GOT3 (cell line): ENCODE results near the gene ABCC9.
"Not testable (repeated sequence)": the region's sequence is repeated elsewhere in the genome, so short reads cannot be mapped to it uniquely, and the experiment has no call there.

Source experiments
- DNase-seq: peaks from one replicate; lab custom pipeline; 2025; ENCODE audit warnings: mixed read lengths; lab: John Stamatoyannopoulos, UW

ABCC9 gene

DNA sequence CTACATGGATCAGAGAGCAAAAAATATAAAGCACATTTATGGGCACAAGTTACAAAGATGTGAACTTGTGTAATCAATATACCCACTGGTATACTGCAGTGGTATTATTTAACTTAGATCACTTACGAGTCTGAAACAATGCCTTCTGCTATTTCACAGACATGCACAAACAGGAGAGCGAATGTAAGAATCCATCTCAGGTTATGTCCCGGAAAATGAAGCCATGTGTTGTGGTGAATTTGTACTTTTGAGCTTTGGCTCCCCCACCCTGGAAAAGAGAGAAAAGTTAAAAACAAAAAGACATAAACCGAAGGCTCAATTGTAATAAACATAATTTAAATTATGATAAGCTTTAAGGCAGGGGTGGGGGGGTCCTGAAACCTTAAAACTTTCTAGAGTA lies 7.6 kb downstream of the ABCC9 start:
- no peak for DNase-seq

DNA sequence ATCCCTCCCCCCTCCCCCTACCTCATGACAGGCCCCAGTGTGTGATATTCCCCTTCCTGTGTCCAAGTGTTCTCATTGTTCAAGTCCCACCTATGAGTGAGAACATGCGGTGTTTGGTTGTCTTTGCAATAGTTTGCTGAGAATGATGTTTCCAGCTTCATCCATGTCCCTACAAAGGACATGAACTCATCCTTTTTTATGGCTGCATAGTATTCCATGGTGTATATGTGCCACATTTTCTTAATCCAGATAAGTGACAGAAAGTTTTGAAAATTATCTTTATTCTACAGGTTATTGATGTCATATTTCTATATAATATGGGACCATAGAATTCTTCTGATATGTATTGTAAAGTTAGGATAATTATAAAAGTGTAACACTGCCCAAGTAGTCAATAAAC lies 11.3 kb downstream of the ABCC9 start:
- DNase-seq, result not testable (repeated sequence)

DNA sequence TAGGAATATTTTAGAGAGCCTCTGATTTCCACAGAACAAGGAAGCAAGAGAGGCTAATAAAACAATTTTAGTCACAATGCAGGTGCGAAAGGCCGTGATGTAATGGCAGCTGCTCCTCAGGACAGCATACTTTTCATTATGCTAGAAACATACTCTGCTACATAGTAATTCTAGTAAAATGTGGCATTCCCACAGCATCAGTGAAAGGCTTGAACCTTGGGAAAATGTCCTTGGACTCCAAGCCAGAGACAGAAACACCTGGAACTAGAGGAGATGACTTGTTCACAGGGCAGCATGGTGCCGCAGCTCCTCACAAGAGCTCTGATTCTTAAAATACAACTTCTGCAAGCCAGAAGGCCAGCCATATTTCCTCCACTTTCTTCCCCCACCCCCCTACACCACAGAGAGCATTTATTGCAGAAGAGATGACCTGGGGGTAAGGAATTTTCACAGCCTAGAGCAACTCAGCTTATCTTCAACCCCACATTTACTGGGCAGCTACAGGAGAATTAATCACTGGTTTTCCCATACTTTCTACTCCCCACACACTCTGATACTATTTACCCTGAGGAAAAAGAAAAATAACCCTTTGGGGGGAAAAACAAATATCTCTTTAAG lies 15.8 kb downstream of the ABCC9 start:
- DNase-seq, result no peak

DNA sequence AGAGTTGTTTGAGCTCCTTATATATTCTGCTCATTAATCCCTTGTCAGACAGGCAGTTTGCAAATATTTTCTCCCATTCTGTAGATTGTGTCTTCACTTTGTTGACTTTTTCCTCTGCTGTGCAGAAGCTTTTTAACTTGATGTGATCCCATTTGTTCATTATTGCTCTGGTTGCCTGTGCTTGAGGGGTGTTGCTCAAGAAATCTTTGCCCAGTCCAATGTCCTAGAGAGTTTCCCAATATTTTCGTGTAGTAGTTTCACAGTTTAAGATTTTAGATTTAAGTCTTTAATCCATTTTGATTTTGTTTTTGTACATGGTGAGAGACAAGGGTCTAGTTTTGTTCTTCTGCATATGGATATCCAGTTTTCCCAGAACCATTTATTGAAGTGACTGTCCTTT lies 19.8 kb downstream of the ABCC9 start:
- no peak for DNase-seq

DNA sequence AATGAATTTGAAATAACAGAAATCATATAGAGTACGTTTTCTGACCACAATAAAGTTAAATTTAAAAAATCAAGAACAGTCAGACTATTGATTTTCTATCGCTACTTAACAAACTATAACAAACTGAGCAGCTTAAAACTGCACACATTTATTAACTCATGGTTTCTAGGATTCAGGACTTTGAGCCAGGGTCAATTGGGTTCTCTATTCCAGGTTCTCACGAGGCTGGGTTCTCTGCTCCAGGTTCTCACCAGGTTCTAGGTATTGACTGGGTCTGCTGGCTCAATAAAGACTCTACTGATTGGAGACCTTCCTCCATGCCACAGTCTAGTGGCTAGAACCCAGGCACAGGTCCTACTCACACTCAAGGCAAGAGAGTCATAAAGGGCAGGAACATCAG lies 22.8 kb downstream of the ABCC9 start:
- DNase-seq, result no peak

DNA sequence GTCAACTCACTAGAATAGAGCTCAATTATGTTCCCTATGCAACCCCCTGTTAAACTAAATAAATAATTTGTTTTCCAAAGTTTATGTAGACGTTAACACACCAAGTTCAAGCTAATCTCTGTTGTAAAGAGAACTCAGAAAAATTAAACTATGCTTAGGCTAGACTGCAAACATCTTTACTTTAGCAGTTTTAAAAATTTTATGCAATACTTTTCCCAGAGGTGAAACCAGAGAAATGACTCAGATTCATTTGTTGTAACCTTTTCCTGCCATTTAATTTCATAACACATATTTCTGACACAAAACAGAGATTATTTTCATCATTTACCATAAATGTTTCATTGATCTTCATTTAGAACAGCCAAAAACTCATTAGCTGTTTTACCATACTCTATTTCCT lies 27.4 kb downstream of the ABCC9 start:
- DNase-seq, result no peak

DNA sequence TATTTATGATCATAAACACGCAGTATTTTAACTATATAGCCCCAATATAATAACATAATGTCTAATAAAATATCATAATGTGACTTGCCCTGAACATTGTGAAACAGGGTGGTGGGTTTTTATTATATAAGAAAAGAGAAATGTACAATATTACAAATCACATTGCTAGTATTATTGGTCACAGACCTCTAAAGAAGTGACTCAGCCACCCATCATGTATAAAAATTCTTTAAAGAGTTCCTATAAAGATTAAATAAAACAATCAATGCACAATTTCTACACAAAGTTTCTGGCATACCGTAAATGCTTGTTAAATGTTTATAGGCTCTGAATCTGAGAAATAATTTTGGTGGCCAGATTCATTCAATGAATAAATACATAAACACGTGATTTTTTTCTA lies 28.9 kb downstream of the ABCC9 start:
- no peak for DNase-seq

DNA sequence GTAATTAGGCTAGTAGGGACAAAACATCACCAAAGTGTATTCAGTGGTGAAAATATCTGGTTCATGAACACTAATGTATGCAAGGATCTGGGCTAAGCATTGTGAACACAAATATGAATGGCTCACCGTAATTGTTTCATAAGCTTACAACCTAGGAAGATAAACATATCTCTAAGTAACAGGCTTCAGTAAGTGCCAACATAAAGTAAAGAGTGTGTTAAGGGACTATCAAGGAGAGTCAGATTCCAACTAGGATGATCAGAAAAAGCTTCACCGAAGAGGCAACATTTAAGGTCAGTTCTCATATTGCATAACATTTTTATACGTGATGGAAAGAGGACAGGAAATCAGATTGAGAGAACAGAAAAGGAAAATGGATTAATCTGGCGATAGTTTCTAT lies 29.4 kb downstream of the ABCC9 start:
- no peak for DNase-seq

DNA sequence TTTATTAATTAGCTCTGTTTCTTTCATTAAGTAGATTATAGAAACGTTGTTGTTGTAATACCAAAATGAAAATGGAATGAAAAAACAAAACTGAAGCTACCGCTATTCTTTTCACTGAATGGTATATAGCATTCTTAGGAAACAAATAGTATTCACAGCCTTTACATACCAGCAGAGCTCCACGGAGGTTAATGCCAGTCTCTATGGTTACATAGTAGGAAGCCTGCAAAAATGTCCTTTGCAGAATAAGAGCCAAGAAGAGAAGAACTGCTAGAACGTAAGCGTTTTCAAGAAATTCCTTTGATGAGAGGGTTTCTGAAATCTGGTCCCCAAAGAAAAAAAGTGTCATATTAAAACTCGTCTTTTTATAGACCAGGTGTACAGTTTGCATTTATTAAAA lies 30.6 kb downstream of the ABCC9 start:
- DNase-seq, result no peak

DNA sequence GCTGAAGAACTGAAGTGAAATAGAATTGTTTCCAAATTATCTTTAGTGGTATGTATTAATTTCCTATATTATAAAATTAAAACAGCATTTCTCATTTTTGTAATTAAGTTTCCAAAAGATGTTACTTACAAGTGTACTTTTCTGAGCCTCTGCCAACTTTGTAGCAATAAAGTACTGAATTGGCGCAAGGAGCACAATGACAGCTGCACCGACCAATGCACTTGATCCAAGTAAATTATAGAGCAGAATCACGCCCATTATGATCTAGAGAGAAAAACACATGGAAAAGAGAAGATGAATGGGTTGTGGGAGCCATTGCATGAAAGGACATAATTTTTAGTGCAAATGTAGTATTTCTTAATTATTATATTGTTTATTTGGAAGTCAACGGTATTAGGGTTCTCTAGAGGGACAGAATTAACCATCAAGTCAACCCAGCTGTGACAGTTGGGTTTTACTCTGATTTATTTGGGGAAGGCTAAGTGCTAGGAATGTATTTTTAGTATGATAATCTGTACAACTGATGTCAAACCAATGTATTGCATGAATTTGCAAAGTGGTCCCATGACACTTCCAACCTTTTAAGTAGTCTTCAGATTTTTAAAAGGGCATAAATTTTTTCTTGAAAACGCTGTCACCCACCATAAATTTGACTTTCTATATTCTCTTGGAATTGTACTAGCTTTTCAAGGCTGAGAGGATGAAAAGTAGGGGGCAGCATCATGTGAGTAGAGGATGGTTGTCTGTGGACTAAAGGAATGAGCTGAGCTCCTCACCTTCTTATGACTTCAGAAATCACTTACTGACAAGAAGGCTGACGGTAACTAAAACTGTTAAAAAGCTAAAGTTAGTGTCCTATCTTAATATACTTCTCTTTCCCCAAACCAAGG lies 33.0 kb downstream of the ABCC9 start:
- no peak for DNase-seq

DNA sequence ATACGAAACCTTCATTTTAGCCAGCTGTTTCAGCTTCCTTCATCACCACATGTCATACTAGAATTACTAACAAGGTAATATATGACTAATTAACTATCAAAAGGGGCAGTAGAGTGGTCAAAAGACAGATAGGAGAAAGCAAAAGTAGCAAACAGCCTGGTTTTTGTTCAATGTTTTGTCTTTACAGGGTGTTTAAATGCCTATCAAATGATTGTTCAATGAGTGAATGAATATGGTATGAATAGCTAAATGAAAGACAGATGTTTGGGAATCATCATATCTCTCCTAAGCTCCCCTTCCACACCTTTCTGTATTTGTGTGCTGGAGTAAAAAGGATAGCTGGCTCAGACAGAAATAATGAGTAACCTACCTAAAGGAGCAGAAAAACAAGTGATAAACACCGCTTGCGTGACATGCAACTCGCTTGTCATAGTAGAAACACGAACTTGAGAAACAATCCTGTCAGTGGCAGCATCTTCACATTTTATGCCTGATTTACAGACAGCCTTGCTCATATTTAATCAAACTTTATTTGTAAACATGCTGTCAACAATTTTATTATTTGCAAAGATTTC lies 34.2 kb downstream of the ABCC9 start:
- DNase-seq, result no peak

DNA sequence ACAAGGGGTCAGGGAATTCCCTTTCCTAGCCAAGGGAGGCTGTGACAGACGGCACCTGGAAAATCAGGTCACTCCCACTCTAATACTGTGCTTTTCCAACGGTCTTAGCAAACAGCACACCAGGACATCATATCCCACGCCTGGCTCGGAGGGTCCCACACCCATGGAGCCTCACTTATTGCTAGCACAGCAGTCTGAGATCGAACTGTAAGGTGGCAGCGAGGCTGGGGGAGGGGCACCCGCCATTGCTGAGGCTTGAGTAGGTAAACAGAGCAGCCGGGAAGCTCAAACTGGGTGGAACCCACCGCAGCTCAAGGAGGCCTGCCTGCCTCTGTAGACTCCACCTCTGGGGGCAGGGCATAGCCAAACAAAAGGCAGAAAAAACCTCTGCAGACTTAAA lies 41.7 kb downstream of the ABCC9 start:
- DNase-seq, result not testable (repeated sequence)

DNA sequence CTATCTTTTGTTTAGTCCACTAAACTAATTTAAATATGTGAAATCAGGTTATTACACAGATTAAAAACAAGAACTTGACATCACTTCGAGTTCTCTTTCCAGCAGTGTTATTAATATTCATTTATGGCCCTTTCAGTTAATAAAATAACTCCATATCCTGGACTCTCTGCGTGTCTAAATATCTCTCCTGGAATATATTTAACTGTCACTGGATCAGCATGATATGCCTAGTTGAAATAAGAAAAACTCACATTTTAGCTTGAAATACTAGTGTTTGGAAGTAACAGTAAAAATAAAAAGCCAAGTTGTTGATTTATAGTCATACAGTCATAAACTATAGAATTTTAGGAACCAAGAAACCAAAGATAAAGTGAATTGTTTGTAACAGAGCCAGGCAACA lies 45.6 kb downstream of the ABCC9 start:
- no peak for DNase-seq

DNA sequence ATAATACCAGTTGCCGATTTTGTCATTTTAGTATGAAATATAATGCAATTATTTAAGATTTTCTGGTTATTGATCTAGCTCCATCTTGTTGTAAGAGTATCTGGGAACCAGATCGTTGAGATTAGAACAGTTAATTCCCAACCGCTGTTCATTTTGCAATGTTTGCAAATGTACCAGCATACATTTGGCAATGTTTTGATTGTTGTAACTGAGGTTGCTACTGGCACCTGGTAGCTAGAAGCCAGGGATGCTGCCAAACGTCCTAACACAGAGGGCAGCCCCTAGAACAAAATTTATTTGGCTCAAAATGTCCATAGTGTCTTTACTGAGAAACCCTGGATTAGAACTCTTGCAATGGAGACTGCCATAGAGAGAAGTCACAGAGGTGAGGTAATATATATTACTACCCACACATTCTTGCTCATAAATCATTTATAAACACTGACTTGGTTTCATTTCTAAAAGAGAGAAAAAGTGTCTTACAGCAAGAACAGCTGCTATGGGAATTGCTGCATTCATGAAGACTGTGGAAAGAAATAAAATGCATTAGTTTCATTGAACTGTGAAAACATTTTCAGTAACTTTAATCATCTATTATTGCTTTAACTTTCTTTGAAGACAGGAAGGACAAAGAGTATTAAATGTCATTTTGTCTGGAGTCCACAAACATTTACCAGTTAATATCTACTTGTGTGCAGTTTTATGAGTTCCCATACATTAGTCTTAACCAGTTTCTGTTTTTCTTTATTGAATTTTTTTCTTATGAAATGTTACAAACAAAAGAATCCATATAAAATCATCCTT lies 46.2 kb downstream of the ABCC9 start:
- no peak for DNase-seq

DNA sequence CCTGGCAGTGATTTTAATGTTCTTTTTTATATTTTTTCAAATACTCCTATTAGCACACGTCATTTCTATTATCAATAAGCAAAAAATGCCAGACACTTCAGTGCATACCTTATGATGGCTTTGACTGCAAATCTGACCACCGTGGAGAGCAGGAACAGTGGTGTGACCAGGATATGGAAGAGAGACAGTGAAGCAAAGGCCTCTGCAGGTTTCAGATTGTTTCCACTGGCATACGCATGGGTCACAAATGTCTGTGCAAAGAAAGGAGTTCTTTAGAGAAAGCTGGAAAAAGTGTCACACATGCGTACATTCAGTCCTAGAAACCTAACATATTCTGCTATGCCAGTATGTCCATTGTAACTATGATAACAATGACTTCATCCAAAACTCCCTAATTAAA lies 47.3 kb downstream of the ABCC9 start:
- DNase-seq, result no peak

DNA sequence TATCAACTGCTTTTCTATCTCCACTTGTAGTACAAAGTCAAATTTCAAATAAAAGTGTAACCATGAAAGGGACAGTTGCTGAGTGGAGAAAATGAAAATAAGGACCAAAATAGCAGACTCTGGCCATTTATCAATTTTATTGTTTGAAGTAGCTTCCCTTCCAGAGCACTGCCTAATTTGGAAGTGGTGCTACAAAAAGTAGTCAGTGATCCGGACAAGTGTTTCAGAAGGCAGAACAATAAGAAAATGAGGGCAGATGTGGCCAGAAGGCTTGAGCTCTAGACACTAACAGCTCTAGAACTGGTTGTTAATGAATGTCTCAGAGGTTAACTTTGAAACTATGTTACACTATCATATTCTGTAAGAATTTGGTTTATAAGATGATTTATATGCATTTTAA lies 48.9 kb downstream of the ABCC9 start:
- DNase-seq, result no peak

DNA sequence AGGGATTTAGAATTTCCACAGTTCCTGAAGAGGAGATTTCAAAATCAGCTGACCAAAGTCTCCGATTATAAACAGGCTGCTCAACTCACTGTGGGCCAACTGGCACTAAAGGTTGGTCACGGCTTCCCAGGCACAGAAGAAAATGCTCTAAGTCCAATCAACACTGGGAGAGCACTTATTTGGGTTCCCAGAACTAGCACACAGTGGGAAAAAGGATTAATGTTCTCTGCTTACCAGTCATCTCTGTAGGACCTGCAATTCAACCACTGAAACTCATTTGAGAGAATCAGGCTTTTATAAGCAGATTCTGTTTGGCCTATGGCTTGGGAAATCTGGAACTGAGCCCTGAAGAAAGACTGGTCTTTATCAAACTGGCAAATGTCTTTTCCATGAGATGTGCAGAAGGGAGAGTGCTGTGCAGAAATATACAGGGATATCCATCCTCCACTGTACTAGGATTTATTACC lies 49.4 kb downstream of the ABCC9 start:
- no peak for DNase-seq

DNA sequence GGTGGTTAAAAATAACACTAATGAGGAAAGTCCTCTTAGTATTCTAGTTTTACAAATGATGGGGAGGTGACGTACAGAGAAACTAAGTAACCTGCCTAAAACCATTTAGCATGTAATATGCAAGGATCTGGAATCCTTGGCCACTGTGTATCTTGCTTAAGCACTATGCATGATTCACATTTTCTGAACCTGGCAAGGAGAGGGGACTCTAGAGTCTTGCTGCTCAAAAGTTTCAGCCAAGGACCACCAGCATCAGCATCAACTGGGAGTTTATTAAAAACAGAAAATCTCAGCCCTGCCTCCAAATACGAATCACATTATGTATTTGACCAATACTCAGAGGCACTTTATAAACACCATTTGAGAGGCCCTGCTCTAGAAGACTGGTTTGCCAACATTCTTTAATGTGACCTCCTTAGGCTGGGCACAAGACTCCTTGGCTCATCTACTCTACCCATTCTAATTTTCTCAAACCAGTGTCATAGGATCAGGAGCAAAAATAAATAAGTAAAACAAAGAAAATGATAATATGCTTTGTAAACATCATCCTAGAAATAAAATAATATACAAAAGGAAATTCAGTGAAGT lies 52.9 kb downstream of the ABCC9 start:
- no peak for DNase-seq

DNA sequence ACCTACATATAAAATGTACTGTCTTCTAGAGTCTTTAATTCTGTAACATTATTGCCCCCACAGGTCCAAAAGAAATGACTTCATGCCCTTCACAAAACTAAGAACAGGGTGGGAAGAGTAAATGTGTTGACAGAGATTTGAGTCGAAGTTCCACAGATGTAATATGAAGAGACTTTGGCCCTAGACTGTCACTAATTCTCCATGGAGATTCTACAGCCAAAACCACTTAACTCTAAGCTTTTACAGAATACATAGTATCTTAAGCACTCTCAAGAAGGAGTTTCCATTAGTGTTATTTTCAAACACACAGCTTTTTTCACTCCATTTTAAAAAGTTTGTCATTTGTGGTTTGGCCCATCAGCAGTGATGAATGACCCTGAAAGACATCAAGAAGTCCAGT lies 56.3 kb downstream of the ABCC9 start:
- DNase-seq, result no peak

DNA sequence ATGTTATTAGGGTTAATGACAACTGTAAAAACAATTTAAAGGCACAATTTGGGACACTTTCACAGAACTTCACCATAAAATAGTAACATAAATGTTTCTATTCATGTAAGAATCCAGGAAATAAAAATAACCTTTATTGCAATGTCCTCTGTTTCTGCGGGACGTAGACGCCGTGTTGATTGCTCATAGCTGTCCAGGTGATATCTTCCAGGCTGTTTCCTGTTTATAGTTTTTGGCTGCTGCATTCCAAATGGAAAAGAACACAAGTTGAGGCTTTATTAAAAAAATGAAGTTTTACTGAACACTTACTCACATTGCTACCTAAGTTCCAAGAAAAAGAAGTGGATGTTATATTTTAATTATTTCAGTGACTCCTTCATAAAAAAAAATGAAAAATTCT lies 58.6 kb downstream of the ABCC9 start:
- DNase-seq, result no peak

DNA sequence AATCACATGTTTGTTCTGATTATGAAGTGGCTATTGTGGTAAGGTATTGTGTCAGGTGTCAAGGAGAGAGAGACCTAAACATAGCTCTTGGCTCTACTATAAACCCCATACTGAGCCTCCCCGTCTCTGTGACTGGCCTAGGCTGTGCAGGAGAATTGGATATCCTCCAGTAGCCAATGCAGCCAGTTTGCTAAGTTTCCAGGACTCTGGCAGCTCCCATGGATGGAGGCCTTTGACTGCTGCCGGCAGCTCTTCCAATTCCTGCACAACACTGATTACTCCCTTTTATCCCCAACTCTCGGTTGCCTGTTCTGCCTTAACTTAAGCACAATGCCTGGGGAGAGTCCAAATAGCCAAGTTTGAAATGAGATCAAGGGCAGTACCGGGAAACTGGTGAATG lies 59.3 kb downstream of the ABCC9 start:
- no peak for DNase-seq

DNA sequence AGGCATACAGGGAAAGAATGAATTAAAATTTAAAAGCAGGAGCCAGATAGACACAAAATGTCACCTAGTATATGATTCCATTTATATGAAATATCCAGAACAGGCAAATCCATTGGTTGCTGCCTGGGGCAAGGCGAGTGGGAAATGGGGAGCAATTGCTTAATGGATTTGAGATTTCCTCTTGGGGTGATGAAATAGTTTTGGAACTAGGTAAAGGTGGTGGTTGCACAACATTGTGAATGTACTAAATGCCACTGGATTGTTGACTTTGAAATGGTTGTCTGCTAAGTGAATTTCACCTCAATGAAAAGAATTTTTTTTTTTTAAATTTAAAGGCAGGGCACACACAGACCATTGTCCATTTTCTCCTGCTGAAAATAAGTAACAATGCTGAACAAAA lies 61.9 kb downstream of the ABCC9 start:
- no peak for DNase-seq
